HL-60/S4 (cell line): ENCODE measurements around the gene ZBTB49.
"Not testable (repeated sequence)": the region's sequence is repeated elsewhere in the genome, so short reads cannot be mapped to it uniquely, and the experiment has no call there.

Experiments used
- in situ Hi-C: fragments of 300-500 bp; cut with MboI; formaldehyde crosslinking; loops from 2 replicates; pipeline ENCODE4 v1.14.3; 2022; ENCODE audit warnings: low sequenced_read_pairs

The ZBTB49 gene

GRCh38 chr4:4323705-4324534 lies 33.9 kb downstream of the ZBTB49 start:
- in situ Hi-C loops, result no loop called here

- in situ Hi-C loops, result no loop called here
Measured at GRCh38 chr4:4325321-4325720, 35.3 kb downstream of the ZBTB49 start.

- in situ Hi-C loops, result no loop called here
Measured at GRCh38 chr4:4326166-4326565, 36.1 kb downstream of the ZBTB49 start.

GRCh38 chr4:4327652-4328121 lies 37.6 kb downstream of the ZBTB49 start:
- in situ Hi-C loops, result no loop called here

GRCh38 chr4:4328206-4328605 lies 38.2 kb downstream of the ZBTB49 start:
- in situ Hi-C loops, result no loop called here

- in situ Hi-C loops, result no loop called here
Measured at GRCh38 chr4:4328840-4329239, 38.8 kb downstream of the ZBTB49 start.

- in situ Hi-C loops, result no loop called here
Measured at GRCh38 chr4:4329496-4329895, 39.4 kb downstream of the ZBTB49 start.

- in situ Hi-C loops, result no loop called here
Measured at GRCh38 chr4:4330794-4331193, 40.7 kb downstream of the ZBTB49 start.

GRCh38 chr4:4332529-4332928 lies 42.5 kb downstream of the ZBTB49 start:
- in situ Hi-C loops, result no loop called here

GRCh38 chr4:4333265-4333706 lies 43.2 kb downstream of the ZBTB49 start:
- in situ Hi-C loops, result no loop called here

- in situ Hi-C loops, result no loop called here
Measured at GRCh38 chr4:4334798-4335520, 44.9 kb downstream of the ZBTB49 start.

GRCh38 chr4:4338210-4339001 lies 48.4 kb downstream of the ZBTB49 start:
- in situ Hi-C loops, result no loop called here

- in situ Hi-C loops, result no loop called here
Measured at GRCh38 chr4:4339504-4340085, 49.5 kb downstream of the ZBTB49 start.

GRCh38 chr4:4341861-4342650 lies 52.0 kb downstream of the ZBTB49 start:
- in situ Hi-C loops, result no loop called here

GRCh38 chr4:4343038-4343437 lies 53.0 kb downstream of the ZBTB49 start:
- in situ Hi-C loops, result no loop called here

GRCh38 chr4:4344915-4345527 lies 55.0 kb downstream of the ZBTB49 start:
- in situ Hi-C loops, result no loop called here

GRCh38 chr4:4347585-4347984 lies 57.5 kb downstream of the ZBTB49 start:
- in situ Hi-C loops, result no loop called here

GRCh38 chr4:4348585-4348984 lies 58.5 kb downstream of the ZBTB49 start:
- in situ Hi-C loops, result not testable (repeated sequence)

- in situ Hi-C loops, result no loop called here
Measured at GRCh38 chr4:4349867-4350266, 59.8 kb downstream of the ZBTB49 start.

- in situ Hi-C loops, result no loop called here
Measured at GRCh38 chr4:4350909-4351308, 60.9 kb downstream of the ZBTB49 start.
